Glutamatergic neuron (in vitro differentiated cells): ENCODE data around the gene SLC17A5. TPM values are rescaled to one million over a fixed set of nuclear protein-coding genes. Genes with fewer than 3 reads are reported as not detected.

ENCODE experiments used
- DNase-seq: peaks from one replicate; pipeline ENCODE4 v3.0.0; 2022
- H3K27ac Mint-ChIP-seq: one replicate; pipeline ENCODE4 v1.8.0; 2020; ENCODE audit warnings: mild to moderate bottlenecking, mixed read lengths, inconsistent platforms; ENCODE audit not compliant: unreplicated experiment
- H3K27me3 Mint-ChIP-seq: one replicate; pipeline ENCODE4 v1.8.0; 2020; ENCODE audit warnings: mild to moderate bottlenecking, moderate library complexity, mixed read lengths, inconsistent platforms; ENCODE audit not compliant: unreplicated experiment
- H3K36me3 Mint-ChIP-seq: one replicate; pipeline ENCODE4 v1.8.0; 2020; ENCODE audit warnings: mild to moderate bottlenecking, mixed read lengths, inconsistent platforms; ENCODE audit not compliant: unreplicated experiment
- H3K4me1 Mint-ChIP-seq: one replicate; pipeline ENCODE4 v1.8.0; 2020; ENCODE audit warnings: mild to moderate bottlenecking, low read depth, mixed read lengths, inconsistent platforms; ENCODE audit not compliant: unreplicated experiment
- H3K4me3 Mint-ChIP-seq: one replicate; pipeline ENCODE4 v1.8.0; 2020; ENCODE audit warnings: mild to moderate bottlenecking, mixed read lengths, inconsistent platforms; ENCODE audit not compliant: unreplicated experiment
- H3K9me3 Mint-ChIP-seq: one replicate; pipeline ENCODE4 v1.8.0; 2020; ENCODE audit warnings: mild to moderate bottlenecking, moderate library complexity, mixed read lengths, inconsistent platforms; ENCODE audit not compliant: unreplicated experiment
- total RNA-seq: library from RNA; stranded (reverse); fragmentation: NEBNext Ultra II Directional; extraction: Animal tissue kit (Norgen Biotek cat#: 25700); gene quantifications from one replicate; pipeline ENCODE4 v1.2.1, GENCODE V29; 2021; ENCODE audit not compliant: unreplicated experiment
- TF ChIP-seq, protein P1 (sequence below): fragments of 200-600 bp; sonication (generic); IDR thresholded peaks from one replicate; pipeline ENCODE4 v1.5.0; 2021; ENCODE audit not compliant: partially characterized antibody, unreplicated experiment

Gene SLC17A5
- total RNA-seq, 1 donor from 2014 or later, result 14.3 TPM

DNA sequence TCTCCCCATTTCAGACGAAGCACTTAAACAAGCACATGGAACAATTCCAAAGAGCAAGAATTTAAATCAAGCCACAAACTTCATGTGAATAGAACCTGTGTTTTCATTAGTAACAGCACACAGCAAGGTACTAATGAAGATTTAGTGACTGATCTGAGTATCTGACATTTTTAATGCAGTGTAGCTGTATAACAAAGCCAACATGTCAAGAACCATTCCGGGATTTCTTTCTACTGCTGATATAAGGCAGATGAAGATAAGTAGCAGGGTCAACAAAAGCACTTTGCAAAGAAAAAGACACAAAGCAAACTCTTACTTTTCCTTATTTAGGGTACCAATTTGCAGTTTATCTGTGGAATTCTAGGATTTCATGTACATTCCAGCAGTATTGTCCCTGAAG lies 11.3 kb downstream of the SLC17A5 start:
- DNase-seq, result no peak
- Mint-ChIP-seq H3K27me3 (no peaks in the 10 kb centered on the region), H3K36me3 (no peaks in the 10 kb centered on the region), H3K27ac (no peak overlapping the region), H3K9me3 (no peaks in the 10 kb centered on the region), H3K4me3 (no peak overlapping the region), H3K4me1 (peaks cover 4% of the 10 kb centered on the region)
- TF ChIP-seq, protein P1, sequence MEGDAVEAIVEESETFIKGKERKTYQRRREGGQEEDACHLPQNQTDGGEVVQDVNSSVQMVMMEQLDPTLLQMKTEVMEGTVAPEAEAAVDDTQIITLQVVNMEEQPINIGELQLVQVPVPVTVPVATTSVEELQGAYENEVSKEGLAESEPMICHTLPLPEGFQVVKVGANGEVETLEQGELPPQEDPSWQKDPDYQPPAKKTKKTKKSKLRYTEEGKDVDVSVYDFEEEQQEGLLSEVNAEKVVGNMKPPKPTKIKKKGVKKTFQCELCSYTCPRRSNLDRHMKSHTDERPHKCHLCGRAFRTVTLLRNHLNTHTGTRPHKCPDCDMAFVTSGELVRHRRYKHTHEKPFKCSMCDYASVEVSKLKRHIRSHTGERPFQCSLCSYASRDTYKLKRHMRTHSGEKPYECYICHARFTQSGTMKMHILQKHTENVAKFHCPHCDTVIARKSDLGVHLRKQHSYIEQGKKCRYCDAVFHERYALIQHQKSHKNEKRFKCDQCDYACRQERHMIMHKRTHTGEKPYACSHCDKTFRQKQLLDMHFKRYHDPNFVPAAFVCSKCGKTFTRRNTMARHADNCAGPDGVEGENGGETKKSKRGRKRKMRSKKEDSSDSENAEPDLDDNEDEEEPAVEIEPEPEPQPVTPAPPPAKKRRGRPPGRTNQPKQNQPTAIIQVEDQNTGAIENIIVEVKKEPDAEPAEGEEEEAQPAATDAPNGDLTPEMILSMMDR, result no peak

GRCh38 chr6:73640179-73640750 lies 13.5 kb downstream of the SLC17A5 start:
- no peaks in the 10 kb centered on the region for H3K36me3 Mint-ChIP-seq
- DNase-seq, result no peak
- TF ChIP-seq, protein P1, result no peak
- H3K9me3 Mint-ChIP-seq, result no peaks in the 10 kb centered on the region
- H3K27ac Mint-ChIP-seq, result no peak overlapping the region
- H3K4me3 Mint-ChIP-seq, result no peak overlapping the region
- H3K4me1 Mint-ChIP-seq, result peaks cover 2% of the 10 kb centered on the region
- no peaks in the 10 kb centered on the region for H3K27me3 Mint-ChIP-seq

GRCh38 chr6:73639040-73639439 lies 14.8 kb downstream of the SLC17A5 start:
- H3K27ac Mint-ChIP-seq, result no peak overlapping the region
- TF ChIP-seq, protein P1, result no peak
- H3K4me1 Mint-ChIP-seq, result no peaks in the 10 kb centered on the region
- H3K4me3 Mint-ChIP-seq, result no peak overlapping the region
- no peak for DNase-seq
- H3K9me3 Mint-ChIP-seq, result no peaks in the 10 kb centered on the region
- no peaks in the 10 kb centered on the region for H3K27me3 Mint-ChIP-seq
- no peaks in the 10 kb centered on the region for H3K36me3 Mint-ChIP-seq

DNA sequence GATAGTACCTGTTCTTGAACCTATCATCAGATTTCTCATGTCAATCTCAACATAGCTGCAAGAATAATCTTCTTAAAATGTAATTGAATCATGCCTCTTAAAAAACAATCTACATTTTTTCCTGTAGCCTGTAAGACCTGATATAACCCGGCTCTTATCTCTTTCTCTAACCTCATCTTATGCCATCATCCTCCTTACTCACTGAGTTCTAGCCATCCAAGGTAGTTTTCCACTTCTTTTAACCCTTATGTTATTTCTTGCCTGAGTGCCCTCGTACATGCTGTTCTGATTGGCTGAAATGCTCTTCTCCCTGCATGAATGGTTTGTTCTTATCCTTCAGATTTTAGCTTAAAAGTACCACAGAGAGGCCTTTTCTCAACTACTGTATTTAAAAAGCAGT lies 16.4 kb downstream of the SLC17A5 start:
- Mint-ChIP-seq H3K4me3 (no peak overlapping the region), H3K36me3 (no peaks in the 10 kb centered on the region), H3K27me3 (no peaks in the 10 kb centered on the region), H3K9me3 (no peaks in the 10 kb centered on the region), H3K4me1 (no peaks in the 10 kb centered on the region), H3K27ac (no peak overlapping the region)
- no peak for DNase-seq
- TF ChIP-seq, protein P1, result no peak

DNA sequence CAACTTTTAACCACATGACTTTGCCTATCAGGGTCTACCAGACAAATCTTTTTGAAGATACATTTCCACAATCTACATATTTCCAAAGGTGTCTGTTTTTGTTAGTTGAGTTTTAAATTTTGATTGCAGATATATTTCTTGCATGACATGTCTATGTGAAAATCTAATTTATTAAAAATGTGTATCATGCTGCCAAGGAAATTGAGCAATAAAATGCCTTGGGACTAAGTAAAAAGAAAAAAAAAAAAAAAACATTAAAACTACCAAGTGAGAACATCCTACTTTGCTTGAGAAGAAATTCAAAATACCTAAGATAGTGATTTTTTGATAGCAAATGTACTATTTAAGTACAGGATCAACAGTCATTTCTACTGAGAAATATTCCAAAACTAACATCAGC lies 17.7 kb downstream of the SLC17A5 start:
- peaks cover 3% of the 10 kb centered on the region for H3K36me3 Mint-ChIP-seq
- no peaks in the 10 kb centered on the region for H3K9me3 Mint-ChIP-seq
- H3K27ac Mint-ChIP-seq, result no peak overlapping the region
- no peak overlapping the region for H3K4me3 Mint-ChIP-seq
- DNase-seq, result no peak
- peaks cover 3% of the 10 kb centered on the region for H3K27me3 Mint-ChIP-seq
- no peaks in the 10 kb centered on the region for H3K4me1 Mint-ChIP-seq
- TF ChIP-seq, protein P1, result no peak
